Stimulated activated effector memory CD8-positive, alpha-beta T cell treated with anti-CD3 and anti-CD28 coated beads, Interleukin-12 subunit alpha, Interleukin-12 subunit beta, amount 100 ng/mL, for 72 hours (primary cell): ENCODE results near the gene ARHGAP6.
"Not testable (repeated sequence)": the region's sequence is repeated elsewhere in the genome, so short reads cannot be mapped to it uniquely, and the experiment has no call there.

Experiments
- ATAC-seq: fragments of 150-1000 bp; cut with Tn5 transposase; 2 replicates; pipeline ENCODE4 v1.10.0; 2021
- DNase-seq, 2 donors: peaks; one replicate each; pipeline ENCODE4 v3.0.0; 2021 to 2022; ENCODE audit warnings: low spot score in 2 of 2
- H3K27ac Mint-ChIP-seq: one replicate; pipeline ENCODE4 v1.8.0; 2022; ENCODE audit warnings: mild to moderate bottlenecking, mixed read lengths
- H3K36me3 Mint-ChIP-seq: one replicate; pipeline ENCODE4 v1.8.0; 2022; ENCODE audit warnings: mild to moderate bottlenecking, mixed read lengths
- H3K4me1 Mint-ChIP-seq: one replicate; pipeline ENCODE4 v1.8.0; 2022; ENCODE audit warnings: mixed read lengths
- H3K4me3 Mint-ChIP-seq: one replicate; pipeline ENCODE4 v1.8.0; 2022; ENCODE audit warnings: mild to moderate bottlenecking, mixed read lengths
- H3K9me3 Mint-ChIP-seq: one replicate; pipeline ENCODE4 v1.8.0; 2022; ENCODE audit warnings: mixed read lengths

Gene ARHGAP6

GRCh38 chrX:11664211-11665167 lies 1.2 kb downstream of the ARHGAP6 start:
- ATAC-seq (no peak), DNase-seq (no peak)
- no peak overlapping the region for H3K27ac Mint-ChIP-seq
- H3K36me3 Mint-ChIP-seq, result no peaks in the 10 kb centered on the region
- H3K4me1 Mint-ChIP-seq, result no peaks in the 10 kb centered on the region
- no peak overlapping the region for H3K4me3 Mint-ChIP-seq
- H3K9me3 Mint-ChIP-seq, result no peaks in the 10 kb centered on the region

GRCh38 chrX:11663875-11664210 lies 1.9 kb downstream of the ARHGAP6 start:
- no peak for DNase-seq
- Mint-ChIP-seq H3K36me3 (no peaks in the 10 kb centered on the region), H3K4me3 (no peak overlapping the region), H3K27ac (no peak overlapping the region), H3K4me1 (no peaks in the 10 kb centered on the region), H3K9me3 (no peaks in the 10 kb centered on the region)
- no peak for ATAC-seq

- H3K36me3 Mint-ChIP-seq, result no peaks in the 10 kb centered on the region
- H3K4me1 Mint-ChIP-seq, result no peaks in the 10 kb centered on the region
- H3K9me3 Mint-ChIP-seq, result no peaks in the 10 kb centered on the region
- H3K27ac Mint-ChIP-seq, result no peak overlapping the region
- ATAC-seq, result no peak
- DNase-seq, result no peak
- no peak overlapping the region for H3K4me3 Mint-ChIP-seq
Measured at GRCh38 chrX:11655282-11656015, 10.3 kb downstream of the ARHGAP6 start.

- H3K4me1 Mint-ChIP-seq, result no peaks in the 10 kb centered on the region
- H3K36me3 Mint-ChIP-seq, result no peaks in the 10 kb centered on the region
- no peak overlapping the region for H3K27ac Mint-ChIP-seq
- no peaks in the 10 kb centered on the region for H3K9me3 Mint-ChIP-seq
- ATAC-seq (no peak), DNase-seq (no peak)
- H3K4me3 Mint-ChIP-seq, result no peak overlapping the region
Measured at GRCh38 chrX:11648705-11649519, 16.8 kb downstream of the ARHGAP6 start.

- H3K4me3 Mint-ChIP-seq, result no peak overlapping the region
- H3K4me1 Mint-ChIP-seq, result no peaks in the 10 kb centered on the region
- H3K36me3 Mint-ChIP-seq, result no peaks in the 10 kb centered on the region
- ATAC-seq (no peak), DNase-seq (no peak)
- no peak overlapping the region for H3K27ac Mint-ChIP-seq
- no peaks in the 10 kb centered on the region for H3K9me3 Mint-ChIP-seq
Measured at GRCh38 chrX:11647138-11647537, 18.6 kb downstream of the ARHGAP6 start.

- Mint-ChIP-seq H3K9me3 (no peaks in the 10 kb centered on the region), H3K4me3 (no peak overlapping the region), H3K4me1 (no peaks in the 10 kb centered on the region), H3K36me3 (no peaks in the 10 kb centered on the region), H3K27ac (no peak overlapping the region)
- no peak for DNase-seq
- no peak for ATAC-seq
Measured at GRCh38 chrX:11641349-11642065, 24.2 kb downstream of the ARHGAP6 start.

GRCh38 chrX:11640089-11640488 lies 25.6 kb downstream of the ARHGAP6 start:
- Mint-ChIP-seq H3K4me1 (no peaks in the 10 kb centered on the region), H3K36me3 (no peaks in the 10 kb centered on the region), H3K27ac (no peak overlapping the region), H3K9me3 (no peaks in the 10 kb centered on the region), H3K4me3 (no peak overlapping the region)
- DNase-seq (no peak), ATAC-seq (no peak)

- no peak for ATAC-seq
- H3K27ac Mint-ChIP-seq, result no peak overlapping the region
Measured at GRCh38 chrX:11632732-11633131, 33.0 kb downstream of the ARHGAP6 start.

GRCh38 chrX:11629593-11630211 lies 36.0 kb downstream of the ARHGAP6 start:
- Mint-ChIP-seq H3K27ac (no peak overlapping the region), H3K9me3 (peaks cover 3% of the 10 kb centered on the region), H3K4me1 (no peaks in the 10 kb centered on the region), H3K4me3 (no peak overlapping the region), H3K36me3 (no peaks in the 10 kb centered on the region)
- ATAC-seq (no peak), DNase-seq (no peak)

More at GRCh38 chrX:11632732-11633131, 33.0 kb downstream of the ARHGAP6 start:
- H3K36me3 Mint-ChIP-seq, result no peaks in the 10 kb centered on the region
- H3K4me1 Mint-ChIP-seq, result no peaks in the 10 kb centered on the region
- no peak overlapping the region for H3K4me3 Mint-ChIP-seq
- DNase-seq, result no peak
- no peaks in the 10 kb centered on the region for H3K9me3 Mint-ChIP-seq

- DNase-seq, result no peak
- no peak overlapping the region for H3K4me3 Mint-ChIP-seq
- no peaks in the 10 kb centered on the region for H3K4me1 Mint-ChIP-seq
- H3K27ac Mint-ChIP-seq, result no peak overlapping the region
- H3K9me3 Mint-ChIP-seq, result peaks cover 3% of the 10 kb centered on the region
- ATAC-seq, result no peak
- H3K36me3 Mint-ChIP-seq, result no peaks in the 10 kb centered on the region
Measured at GRCh38 chrX:11628399-11628798, 37.3 kb downstream of the ARHGAP6 start.

GRCh38 chrX:11626351-11626750 lies 39.4 kb downstream of the ARHGAP6 start:
- Mint-ChIP-seq H3K4me1 (no peaks in the 10 kb centered on the region), H3K9me3 (peaks cover 3% of the 10 kb centered on the region), H3K27ac (no peak overlapping the region), H3K4me3 (no peak overlapping the region), H3K36me3 (no peaks in the 10 kb centered on the region)
- DNase-seq (no peak), ATAC-seq (no peak)

- no peak overlapping the region for H3K4me3 Mint-ChIP-seq
- no peaks in the 10 kb centered on the region for H3K36me3 Mint-ChIP-seq
- ATAC-seq (no peak), DNase-seq (no peak)
- no peaks in the 10 kb centered on the region for H3K9me3 Mint-ChIP-seq
- H3K27ac Mint-ChIP-seq, result no peak overlapping the region
- H3K4me1 Mint-ChIP-seq, result no peaks in the 10 kb centered on the region
Measured at GRCh38 chrX:11619441-11619840, 46.3 kb downstream of the ARHGAP6 start.

GRCh38 chrX:11614253-11614652 lies 51.5 kb downstream of the ARHGAP6 start:
- not testable (repeated sequence) for H3K27ac Mint-ChIP-seq, H3K4me3 Mint-ChIP-seq, H3K36me3 Mint-ChIP-seq, DNase-seq, H3K4me1 Mint-ChIP-seq, ATAC-seq, H3K9me3 Mint-ChIP-seq

- DNase-seq, result no peak
- no peaks in the 10 kb centered on the region for H3K4me1 Mint-ChIP-seq
- H3K27ac Mint-ChIP-seq, result no peak overlapping the region
- H3K36me3 Mint-ChIP-seq, result no peaks in the 10 kb centered on the region
- no peaks in the 10 kb centered on the region for H3K9me3 Mint-ChIP-seq
- ATAC-seq, result no peak
- no peak overlapping the region for H3K4me3 Mint-ChIP-seq
Measured at GRCh38 chrX:11611965-11612364, 53.8 kb downstream of the ARHGAP6 start.
